Neural cell (in vitro differentiated cells): ENCODE results near the gene ERC2. TPM values are rescaled to one million over a fixed set of nuclear protein-coding genes. Genes with fewer than 3 reads are reported as not detected.

Experiments used
- H2AFZ ChIP-seq: fragments of 200-600, 300-800 bp; sonication (generic), shearing (Covaris generic); 2 replicates; pipeline ENCODE4 v1.6.0; 2014; ENCODE audit warnings: low read depth, mild to moderate bottlenecking, antibody characterized with exemption, low read length, moderate library complexity
- H3F3A ChIP-seq: fragments of 200-600 bp; shearing (Covaris generic); 2 replicates; pipeline ENCODE4 v1.6.1; 2016; ENCODE audit warnings: mild to moderate bottlenecking, moderate library complexity, mixed read lengths, antibody characterized with exemption, low read length; ENCODE audit not compliant: insufficient read depth, poor library complexity, severe bottlenecking
- H3K27ac ChIP-seq: fragments of 200-600, 300-800 bp; sonication (generic), shearing (Covaris generic); 2 replicates; pipeline ENCODE4 v1.5.1; 2014; ENCODE audit warnings: mild to moderate bottlenecking, low read length, moderate library complexity
- H3K27me3 ChIP-seq: fragments of 300-800, 200-600 bp; sonication (generic), shearing (Covaris generic); 2 replicates; pipeline ENCODE4 v1.6.0; 2014; ENCODE audit warnings: mild to moderate bottlenecking, low read depth, low read length, moderate library complexity; ENCODE audit not compliant: insufficient read depth
- H3K36me3 ChIP-seq: fragments of 300-800, 200-600 bp; sonication (generic), shearing (Covaris generic); 2 replicates; pipeline ENCODE4 v1.5.1; 2014; ENCODE audit warnings: mild to moderate bottlenecking, antibody characterized with exemption, low read length, moderate library complexity; ENCODE audit not compliant: insufficient read depth
- H3K4me2 ChIP-seq: fragments of 300-800, 200-600 bp; sonication (generic), shearing (Covaris generic); 2 replicates; pipeline ENCODE4 v1.6.0; 2014; ENCODE audit warnings: mild to moderate bottlenecking, low read length
- H3K4me3 ChIP-seq: fragments of 300-800, 200-600 bp; sonication (generic), shearing (Covaris generic); 2 replicates; pipeline ENCODE4 v1.5.1; 2014; ENCODE audit warnings: mild to moderate bottlenecking, low read length, moderate library complexity
- H3K79me2 ChIP-seq: fragments of 200-600 bp; shearing (Covaris generic); replicated peaks from 2 replicates; pipeline ENCODE4 v1.6.0; 2014; ENCODE audit warnings: mild to moderate bottlenecking, low read length, moderate library complexity; ENCODE audit not compliant: insufficient read depth
- H3K9ac ChIP-seq: fragments of 300-800, 200-600 bp; sonication (generic), shearing (Covaris generic); 2 replicates; pipeline ENCODE4 v1.6.1; 2016; ENCODE audit warnings: mild to moderate bottlenecking, low read length, mixed read lengths
- H3K9me2 ChIP-seq: fragments of 200-600 bp; shearing (Covaris generic); 2 replicates; pipeline ENCODE4 v1.6.1; 2016; ENCODE audit warnings: mild to moderate bottlenecking, low read length, mixed read lengths; ENCODE audit not compliant: insufficient read depth
- H3K9me3 ChIP-seq: fragments of 200-600, 300-800 bp; sonication (generic), shearing (Covaris generic); 2 replicates; pipeline ENCODE4 v1.6.1; 2016; ENCODE audit warnings: mild to moderate bottlenecking, mixed run types, low read length, moderate library complexity, mixed read lengths
- H4K20me1 ChIP-seq: fragments of 200-600 bp; shearing (Covaris generic); 2 replicates; pipeline ENCODE4 v1.6.1; 2016; ENCODE audit warnings: mild to moderate bottlenecking, mixed run types; ENCODE audit not compliant: insufficient read depth
- CTCF ChIP-seq: fragments of 450-650 bp; IDR thresholded peaks from 2 replicates; pipeline ENCODE4 v1.5.1; 2014; ENCODE audit warnings: antibody characterized with exemption, mild to moderate bottlenecking, moderate library complexity; ENCODE audit not compliant: poor library complexity, severe bottlenecking
- EP300 ChIP-seq: fragments of 450-650 bp; conservative IDR thresholded peaks from 2 replicates; pipeline ENCODE4 v1.6.1; 2014; ENCODE audit warnings: antibody characterized with exemption, mild to moderate bottlenecking, moderate library complexity; ENCODE audit not compliant: poor library complexity, severe bottlenecking
- EZH2 ChIP-seq: fragments of 200-600, 300-800 bp; shearing (Covaris generic), sonication (generic); IDR thresholded peaks from 2 replicates; pipeline ENCODE4 v1.6.1; 2014; ENCODE audit warnings: antibody characterized with exemption, low read length, borderline replicate concordance, mild to moderate bottlenecking; ENCODE audit not compliant: insufficient read depth, poor library complexity, severe bottlenecking
- MXI1 ChIP-seq: fragments of 450-650 bp; conservative IDR thresholded peaks from 2 replicates; pipeline ENCODE4 v1.6.1; 2014; ENCODE audit warnings: antibody characterized with exemption, mild to moderate bottlenecking; ENCODE audit not compliant: poor library complexity, severe bottlenecking
- POLR2AphosphoS5 ChIP-seq: IDR thresholded peaks from 2 replicates; pipeline ENCODE4 v1.6.1; 2012
- RAD21 ChIP-seq: fragments of 450-650 bp; conservative IDR thresholded peaks from 2 replicates; pipeline ENCODE4 v1.6.1; 2014; ENCODE audit warnings: antibody characterized with exemption, mild to moderate bottlenecking, moderate library complexity
- REST ChIP-seq: IDR thresholded peaks from 2 replicates; pipeline ENCODE4 v1.6.1; 2012; ENCODE audit warnings: borderline replicate concordance
- SMC3 ChIP-seq: fragments of 450-650 bp; conservative IDR thresholded peaks from 2 replicates; pipeline ENCODE4 v1.6.1; 2014; ENCODE audit warnings: antibody characterized with exemption, mild to moderate bottlenecking, moderate library complexity; ENCODE audit not compliant: poor library complexity
- TAF1 ChIP-seq: IDR thresholded peaks from 2 replicates; pipeline ENCODE4 v1.6.1; 2012; ENCODE audit warnings: low read depth
- polyA plus RNA-seq: library from polyadenylated mRNA; depleted of rRNA; stranded (reverse); fragments of >200 nt; gene quantifications from 2 replicates; pipeline ENCODE4 v1.2.3, GENCODE V29; 2014

Gene ERC2
- polyA plus RNA-seq, 1 donor from 2014 or later = 60.4 TPM

DNA sequence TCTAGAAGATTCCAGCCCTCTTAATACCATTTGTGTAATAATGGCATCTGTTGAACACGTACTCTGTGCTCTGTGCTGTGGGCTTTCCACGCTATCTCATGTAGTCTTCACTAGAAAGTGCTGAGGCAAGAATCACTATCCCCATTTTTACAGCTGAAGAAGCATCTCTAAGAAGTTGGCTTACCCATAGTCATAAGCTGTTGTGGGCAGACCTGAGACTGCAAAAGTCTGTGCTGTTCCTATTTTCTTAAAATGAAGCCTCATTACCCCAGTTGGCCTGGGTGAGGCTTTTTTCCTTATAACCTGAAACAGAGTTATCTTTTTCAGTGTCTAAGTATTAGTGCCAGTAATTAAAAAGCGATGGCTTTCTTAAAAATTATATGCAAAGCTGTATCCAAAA lies 58.5 kb downstream of the ERC2 start:
- Histone ChIP-seq H3K79me2 (no peaks in the 10 kb centered on the region), H3K4me2 (no peak overlapping the region), H3K4me3 (no peak overlapping the region), H2AFZ (no peak overlapping the region), H3K9ac (no peak overlapping the region), H3K36me3 (peaks cover 5% of the 10 kb centered on the region), H3K27ac (no peak overlapping the region), H3K27me3 (no peaks in the 10 kb centered on the region), H4K20me1 (no peaks in the 10 kb centered on the region), H3K9me2 (no peaks in the 10 kb centered on the region), H3F3A (no peaks in the 10 kb centered on the region), H3K9me3 (no peaks in the 10 kb centered on the region)
- TF ChIP-seq TAF1 (no peak), SMC3 (no peak), MXI1 (no peak), REST (no peak), EP300 (no peak), POLR2AphosphoS5 (no peak), RAD21 (no peak), CTCF (no peak), EZH2 (no peak)

DNA sequence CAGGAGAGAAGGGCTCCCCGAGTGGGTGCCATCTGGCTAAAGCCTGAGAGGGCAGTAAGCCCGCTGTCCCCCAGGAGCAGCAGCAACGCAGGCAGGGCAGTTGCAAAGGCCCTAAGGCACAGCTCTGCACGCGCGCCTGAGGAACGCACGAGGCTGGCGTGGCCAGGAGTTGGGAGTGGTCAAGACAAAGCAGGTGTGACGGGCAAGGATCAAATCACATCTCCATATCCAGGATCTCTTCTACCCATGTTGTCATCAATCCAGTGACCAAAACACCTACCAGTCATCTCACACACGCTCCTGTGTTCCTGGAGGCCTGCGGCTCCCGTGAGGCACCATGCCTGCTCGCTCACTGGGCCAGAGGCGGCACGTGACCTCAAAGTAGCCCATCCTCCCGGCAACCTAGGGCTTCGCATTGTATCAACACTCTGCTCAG lies 59.5 kb downstream of the ERC2 start:
- Histone ChIP-seq H3F3A (no peaks in the 10 kb centered on the region), H3K27me3 (no peaks in the 10 kb centered on the region), H3K9ac (no peak overlapping the region), H3K4me2 (no peak overlapping the region), H3K27ac (no peak overlapping the region), H4K20me1 (no peaks in the 10 kb centered on the region), H3K79me2 (no peaks in the 10 kb centered on the region), H3K9me3 (no peaks in the 10 kb centered on the region), H3K9me2 (no peaks in the 10 kb centered on the region), H2AFZ (no peak overlapping the region), H3K4me3 (no peak overlapping the region), H3K36me3 (peaks cover 5% of the 10 kb centered on the region)
- no peak for TF ChIP-seq EZH2
- TF ChIP-seq RAD21 = no peak
- TF ChIP-seq CTCF = no peak
- TF ChIP-seq TAF1 = no peak
- no peak for TF ChIP-seq POLR2AphosphoS5
- no peak for TF ChIP-seq SMC3
